ENCODE results near the gene TMTC1. TPM values are rescaled to one million over a fixed set of nuclear protein-coding genes. Genes with fewer than 3 reads are reported as not detected.

TMTC1 gene
- total RNA-seq, 1 donor from 2014 or later, result 1.4 TPM

DNA sequence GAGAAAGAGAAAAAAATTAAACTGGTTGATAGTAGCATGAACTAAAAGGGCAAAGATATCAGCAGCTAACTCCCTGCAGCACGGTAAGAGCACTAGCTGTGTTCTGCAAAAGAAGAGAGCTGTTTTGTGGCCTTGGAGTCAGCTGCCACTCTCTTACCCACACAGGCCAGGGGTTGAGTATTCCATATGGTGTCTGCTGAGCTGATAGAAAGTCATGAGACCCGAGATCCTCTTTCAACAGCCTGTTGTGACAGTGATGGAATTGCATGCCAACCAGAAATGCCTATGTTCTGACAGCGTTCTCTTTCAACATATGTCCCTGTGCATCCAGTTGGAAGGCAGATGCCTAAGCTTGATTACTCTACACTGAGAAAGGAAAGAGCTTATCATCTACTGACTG, 39.9 kb downstream of the TMTC1 start:
- intact Hi-C loops (cut with micrococcal nuclease), result no loop called here
- no peak overlapping the region for H3K4me3 Mint-ChIP-seq (ENCODE audit: low read depth)
- no peaks in the 10 kb centered on the region for H3K9me3 Mint-ChIP-seq
- H3K27me3 Mint-ChIP-seq (ENCODE audit: low read depth), result no peaks in the 10 kb centered on the region
- H3K27ac Mint-ChIP-seq, result no peak overlapping the region
- H3K36me3 Mint-ChIP-seq (ENCODE audit: low read depth), result no peaks in the 10 kb centered on the region
- no peaks in the 10 kb centered on the region for H3K4me1 Mint-ChIP-seq (ENCODE audit: low read depth)
- DNase-seq (ENCODE audit: low spot score), result no peak

DNA sequence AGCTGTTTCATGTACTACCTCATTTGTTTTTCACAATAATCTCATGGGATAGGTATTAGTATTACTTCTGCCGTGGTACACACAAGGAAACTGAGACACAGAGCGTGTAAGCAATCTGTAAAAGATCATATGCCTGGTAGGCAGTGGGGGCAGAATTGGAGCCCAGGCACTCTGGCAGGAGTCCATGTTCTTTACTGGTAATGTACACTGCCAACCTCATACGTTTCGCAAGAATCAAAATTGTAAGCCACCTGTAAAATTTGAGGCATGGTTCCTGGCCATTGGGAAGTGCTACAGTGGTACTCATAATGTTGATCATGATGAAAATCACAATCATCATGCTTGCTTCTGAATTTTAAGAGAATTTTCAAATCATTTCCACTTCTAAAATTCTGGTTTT, 40.7 kb downstream of the TMTC1 start:
- H3K27me3 Mint-ChIP-seq (ENCODE audit: low read depth), result no peaks in the 10 kb centered on the region
- no peak overlapping the region for H3K4me3 Mint-ChIP-seq (ENCODE audit: low read depth)
- intact Hi-C loops (cut with micrococcal nuclease), result no loop called here
- no peaks in the 10 kb centered on the region for H3K4me1 Mint-ChIP-seq (ENCODE audit: low read depth)
- DNase-seq (ENCODE audit: low spot score), result no peak
- H3K27ac Mint-ChIP-seq, result no peak overlapping the region
- no peaks in the 10 kb centered on the region for H3K9me3 Mint-ChIP-seq
- H3K36me3 Mint-ChIP-seq (ENCODE audit: low read depth), result no peaks in the 10 kb centered on the region

DNA sequence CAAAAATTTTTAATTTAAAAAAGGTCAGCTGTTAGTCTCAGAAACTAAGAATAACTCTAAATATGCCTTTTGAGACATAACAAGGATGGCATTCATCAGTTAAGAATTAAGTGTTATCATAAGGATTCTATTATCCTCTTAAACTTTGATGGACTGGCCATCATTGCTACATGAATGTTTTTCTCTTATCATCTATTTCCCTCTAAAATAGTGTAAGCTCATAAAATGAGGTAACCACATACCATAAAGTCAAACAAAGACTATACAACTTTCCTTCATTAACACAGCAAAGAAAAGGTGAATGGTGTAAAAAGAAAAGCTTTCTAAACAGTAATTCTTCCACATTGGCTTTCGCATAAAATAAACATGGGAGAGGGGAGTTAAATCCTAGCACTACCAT, 41.1 kb downstream of the TMTC1 start:
- Mint-ChIP-seq H3K9me3 (no peaks in the 10 kb centered on the region), H3K27ac (no peak overlapping the region), H3K4me1 (ENCODE audit: low read depth) (no peaks in the 10 kb centered on the region), H3K4me3 (ENCODE audit: low read depth) (no peak overlapping the region), H3K36me3 (ENCODE audit: low read depth) (no peaks in the 10 kb centered on the region), H3K27me3 (ENCODE audit: low read depth) (no peaks in the 10 kb centered on the region)
- no peak for DNase-seq (ENCODE audit: low spot score)
- intact Hi-C loops (cut with micrococcal nuclease), result no loop called here

DNA sequence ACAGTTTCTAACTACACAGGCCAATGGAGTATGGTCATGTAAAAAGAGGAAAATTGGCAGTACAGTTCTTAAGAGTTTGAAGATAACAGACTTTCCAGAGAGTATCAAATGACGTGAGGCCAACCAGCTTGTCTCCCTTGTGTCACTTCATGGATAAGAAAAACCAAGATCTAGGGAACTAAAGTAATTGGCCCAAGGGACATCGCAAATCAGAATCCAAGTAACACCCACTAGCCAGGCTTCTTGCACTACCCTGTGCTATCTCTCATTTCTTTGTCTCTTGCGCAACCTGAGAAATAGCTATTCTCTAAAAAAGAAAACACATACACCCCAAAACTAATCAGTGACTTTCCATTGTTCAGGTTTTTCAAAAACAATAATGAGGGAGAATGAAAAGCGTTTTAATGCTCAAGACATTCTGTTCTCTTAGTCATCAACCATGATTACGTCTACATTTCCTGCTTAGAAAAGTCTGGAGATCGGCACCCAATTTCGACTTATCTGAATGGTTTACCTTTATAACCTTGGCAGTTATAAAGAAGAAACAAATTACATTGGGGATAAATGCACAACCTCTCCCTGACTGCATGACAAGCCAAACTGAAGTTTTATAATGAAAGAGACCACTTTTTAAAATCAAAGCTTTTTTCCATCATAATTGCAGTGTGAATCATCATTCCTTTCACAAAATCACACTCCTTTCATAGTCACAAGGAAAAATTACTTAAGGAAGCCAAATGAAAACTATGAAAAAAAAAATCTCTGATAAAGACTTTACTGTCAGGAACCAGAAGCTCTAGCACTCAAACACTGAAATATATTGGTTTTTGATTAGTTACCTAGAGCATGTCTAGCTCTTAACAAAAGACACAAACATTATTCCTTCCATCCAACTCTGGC, 42.1 kb downstream of the TMTC1 start:
- intact Hi-C loops (cut with micrococcal nuclease), result no loop called here
- no peaks in the 10 kb centered on the region for H3K36me3 Mint-ChIP-seq (ENCODE audit: low read depth)
- no peak overlapping the region for H3K4me3 Mint-ChIP-seq (ENCODE audit: low read depth)
- no peaks in the 10 kb centered on the region for H3K27me3 Mint-ChIP-seq (ENCODE audit: low read depth)
- H3K9me3 Mint-ChIP-seq, result no peaks in the 10 kb centered on the region
- no peaks in the 10 kb centered on the region for H3K4me1 Mint-ChIP-seq (ENCODE audit: low read depth)
- no peak for DNase-seq (ENCODE audit: low spot score)
- H3K27ac Mint-ChIP-seq, result no peak overlapping the region

GRCh38 chr12:29739279-29739991, 44.3 kb downstream of the TMTC1 start:
- Mint-ChIP-seq H3K27me3 (ENCODE audit: low read depth) (no peaks in the 10 kb centered on the region), H3K36me3 (ENCODE audit: low read depth) (no peaks in the 10 kb centered on the region), H3K4me3 (ENCODE audit: low read depth) (no peak overlapping the region), H3K4me1 (ENCODE audit: low read depth) (no peaks in the 10 kb centered on the region), H3K27ac (no peak overlapping the region), H3K9me3 (no peaks in the 10 kb centered on the region)
- DNase-seq (ENCODE audit: low spot score), result no peak
- intact Hi-C loops (cut with micrococcal nuclease), result no loop called here

DNA sequence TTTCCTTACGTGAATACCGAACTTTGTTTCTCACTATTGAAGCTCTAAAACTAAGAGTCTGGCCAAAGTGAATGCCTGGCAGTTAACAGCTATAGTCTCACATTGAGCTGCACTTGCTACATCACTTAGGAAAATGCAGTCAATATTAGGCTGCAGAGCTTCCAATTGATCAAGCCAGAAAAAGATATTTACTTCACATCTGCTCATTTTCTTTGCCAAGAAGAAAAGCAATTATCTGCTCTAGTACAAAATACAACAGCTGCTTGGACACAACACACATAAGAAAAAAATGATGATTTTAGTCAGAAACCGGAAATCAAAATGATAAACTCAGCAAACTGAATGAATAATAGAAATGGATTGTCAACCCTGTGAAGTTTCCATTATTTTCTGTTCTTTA, 45.4 kb downstream of the TMTC1 start:
- no peaks in the 10 kb centered on the region for H3K4me1 Mint-ChIP-seq (ENCODE audit: low read depth)
- DNase-seq (ENCODE audit: low spot score), result no peak
- H3K27ac Mint-ChIP-seq, result no peak overlapping the region
- H3K27me3 Mint-ChIP-seq (ENCODE audit: low read depth), result no peaks in the 10 kb centered on the region
- H3K36me3 Mint-ChIP-seq (ENCODE audit: low read depth), result no peaks in the 10 kb centered on the region
- no peak overlapping the region for H3K4me3 Mint-ChIP-seq (ENCODE audit: low read depth)
- intact Hi-C loops (cut with micrococcal nuclease), result no loop called here
- H3K9me3 Mint-ChIP-seq, result no peaks in the 10 kb centered on the region

DNA sequence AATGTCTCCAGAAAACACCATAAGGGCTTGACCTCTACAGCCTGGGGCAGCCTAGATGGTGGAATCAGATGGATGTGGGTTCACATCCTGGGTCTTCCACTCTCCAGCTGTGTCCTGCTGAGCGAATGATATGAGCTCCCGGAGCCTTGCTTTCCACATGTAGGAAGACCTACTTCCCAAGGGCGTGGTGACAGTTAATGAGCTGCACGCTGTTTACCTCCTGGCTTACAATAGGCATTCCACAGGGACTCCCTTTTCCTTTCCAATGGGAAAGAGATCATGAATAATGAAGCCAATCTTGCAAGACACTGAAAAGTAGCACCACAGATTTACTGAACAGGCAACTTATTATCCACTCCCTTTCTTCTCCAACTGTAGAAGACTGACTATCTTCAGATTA, 46.1 kb downstream of the TMTC1 start:
- Mint-ChIP-seq H3K4me3 (ENCODE audit: low read depth) (no peak overlapping the region), H3K4me1 (ENCODE audit: low read depth) (no peaks in the 10 kb centered on the region), H3K27me3 (ENCODE audit: low read depth) (no peaks in the 10 kb centered on the region), H3K27ac (no peak overlapping the region), H3K9me3 (no peaks in the 10 kb centered on the region), H3K36me3 (ENCODE audit: low read depth) (no peaks in the 10 kb centered on the region)
- DNase-seq (ENCODE audit: low spot score), result no peak
- intact Hi-C loops (cut with micrococcal nuclease), result no loop called here

DNA sequence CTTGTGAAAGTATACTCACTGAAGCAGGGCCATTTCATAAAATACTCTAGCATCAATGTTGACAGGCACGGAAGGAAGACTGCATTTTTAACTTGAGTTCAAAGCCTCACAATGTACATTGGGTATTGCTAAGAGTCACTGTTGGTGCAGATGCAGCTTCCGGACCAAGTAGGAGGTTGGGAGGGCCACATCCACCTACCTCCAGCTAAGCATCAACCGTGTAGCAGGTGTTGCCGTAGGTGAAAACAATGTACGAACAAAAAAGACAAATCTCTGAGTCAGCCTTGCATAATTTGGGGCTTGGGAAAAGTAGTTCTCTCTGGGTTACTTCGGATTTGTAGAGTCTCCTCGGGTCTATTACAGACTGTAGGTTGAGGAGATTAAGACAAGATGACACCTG, 48.1 kb downstream of the TMTC1 start:
- H3K27ac Mint-ChIP-seq, result no peak overlapping the region
- no peaks in the 10 kb centered on the region for H3K4me1 Mint-ChIP-seq (ENCODE audit: low read depth)
- no peak overlapping the region for H3K4me3 Mint-ChIP-seq (ENCODE audit: low read depth)
- intact Hi-C loops (cut with micrococcal nuclease), result no loop called here
- no peaks in the 10 kb centered on the region for H3K36me3 Mint-ChIP-seq (ENCODE audit: low read depth)
- no peaks in the 10 kb centered on the region for H3K9me3 Mint-ChIP-seq
- DNase-seq (ENCODE audit: low spot score), result no peak
- H3K27me3 Mint-ChIP-seq (ENCODE audit: low read depth), result no peaks in the 10 kb centered on the region

DNA sequence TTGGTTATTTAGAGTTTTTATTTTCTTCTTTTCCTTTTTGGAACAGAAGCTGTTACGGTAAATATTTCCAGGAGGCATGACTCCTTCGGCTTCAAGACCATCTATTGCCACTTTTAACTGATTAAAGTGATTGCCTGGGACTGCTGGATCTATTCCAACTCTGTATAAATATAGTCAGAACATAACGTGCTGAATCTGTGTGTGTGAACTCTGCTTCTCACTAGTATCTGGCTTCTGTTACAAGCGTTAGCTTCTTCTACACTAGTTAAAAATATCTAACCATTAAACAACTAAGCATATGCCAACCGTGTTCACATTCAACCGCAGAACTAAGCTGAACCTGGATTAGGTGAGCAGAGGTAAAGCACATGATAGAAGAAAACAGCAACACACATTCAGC, 49.0 kb downstream of the TMTC1 start:
- intact Hi-C loops (cut with micrococcal nuclease), result no loop called here
- no peak for DNase-seq (ENCODE audit: low spot score)
- H3K27ac Mint-ChIP-seq, result no peak overlapping the region
- no peaks in the 10 kb centered on the region for H3K27me3 Mint-ChIP-seq (ENCODE audit: low read depth)
- no peaks in the 10 kb centered on the region for H3K36me3 Mint-ChIP-seq (ENCODE audit: low read depth)
- no peaks in the 10 kb centered on the region for H3K9me3 Mint-ChIP-seq
- H3K4me3 Mint-ChIP-seq (ENCODE audit: low read depth), result no peak overlapping the region
- no peaks in the 10 kb centered on the region for H3K4me1 Mint-ChIP-seq (ENCODE audit: low read depth)

GRCh38 chr12:29734305-29734704, 49.4 kb downstream of the TMTC1 start:
- H3K4me3 Mint-ChIP-seq (ENCODE audit: low read depth), result no peak overlapping the region
- no peak overlapping the region for H3K27ac Mint-ChIP-seq
- DNase-seq (ENCODE audit: low spot score), result no peak
- H3K4me1 Mint-ChIP-seq (ENCODE audit: low read depth), result no peaks in the 10 kb centered on the region
- H3K9me3 Mint-ChIP-seq, result no peaks in the 10 kb centered on the region
- no peaks in the 10 kb centered on the region for H3K27me3 Mint-ChIP-seq (ENCODE audit: low read depth)
- H3K36me3 Mint-ChIP-seq (ENCODE audit: low read depth), result no peaks in the 10 kb centered on the region
- intact Hi-C loops (cut with micrococcal nuclease), result no loop called here

- Mint-ChIP-seq H3K27ac (no peak overlapping the region), H3K36me3 (ENCODE audit: low read depth) (no peaks in the 10 kb centered on the region), H3K4me3 (ENCODE audit: low read depth) (no peak overlapping the region), H3K9me3 (no peaks in the 10 kb centered on the region), H3K27me3 (ENCODE audit: low read depth) (no peaks in the 10 kb centered on the region), H3K4me1 (ENCODE audit: low read depth) (no peaks in the 10 kb centered on the region)
- no peak for DNase-seq (ENCODE audit: low spot score)
- intact Hi-C loops (cut with micrococcal nuclease), result no loop called here
These were observed 50.2 kb downstream of the TMTC1 start for GRCh38 chr12:29733501-29733900.

DNA sequence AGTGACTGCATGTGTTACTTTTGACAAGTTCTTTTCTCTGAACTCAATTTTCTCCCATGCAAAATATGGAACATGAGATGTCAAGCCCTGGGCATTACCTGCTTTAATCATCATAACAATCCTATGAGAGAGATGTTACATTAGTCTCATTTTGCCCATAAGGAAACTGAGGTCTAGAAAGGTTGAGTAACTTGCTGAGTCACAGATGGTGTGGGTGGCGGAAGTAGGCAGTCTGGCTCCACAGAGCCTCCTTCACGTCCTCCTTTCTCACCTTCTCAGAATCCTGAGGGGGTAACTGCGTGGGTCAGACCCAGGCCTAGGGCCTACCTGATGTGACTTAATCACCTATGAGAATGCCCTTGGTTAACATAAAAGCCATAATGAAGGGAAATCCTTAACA, 50.7 kb downstream of the TMTC1 start:
- Mint-ChIP-seq H3K27me3 (ENCODE audit: low read depth) (no peaks in the 10 kb centered on the region), H3K36me3 (ENCODE audit: low read depth) (no peaks in the 10 kb centered on the region), H3K27ac (no peak overlapping the region), H3K4me1 (ENCODE audit: low read depth) (no peaks in the 10 kb centered on the region), H3K9me3 (no peaks in the 10 kb centered on the region), H3K4me3 (ENCODE audit: low read depth) (no peak overlapping the region)
- no peak for DNase-seq (ENCODE audit: low spot score)
- intact Hi-C loops (cut with micrococcal nuclease), result no loop called here

DNA sequence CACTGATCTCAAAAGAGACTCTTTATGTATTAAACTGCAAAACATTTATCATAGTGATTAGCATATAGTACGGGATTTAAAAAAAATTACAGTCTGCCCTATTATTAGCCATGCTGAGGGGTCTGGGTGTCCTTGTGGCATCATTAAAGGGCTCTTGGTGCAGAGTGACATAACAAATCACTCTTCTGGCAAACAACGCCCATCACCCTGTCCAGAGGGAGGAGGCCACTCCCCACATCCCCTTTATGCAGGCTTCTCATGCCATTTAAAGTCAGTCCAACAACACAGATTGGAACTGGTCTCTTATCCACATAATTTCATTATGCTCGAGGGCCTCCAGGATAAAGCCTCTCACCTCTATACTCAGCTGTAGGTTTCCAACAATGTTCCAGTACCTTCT, 51.1 kb downstream of the TMTC1 start:
- Mint-ChIP-seq H3K9me3 (no peaks in the 10 kb centered on the region), H3K27ac (no peak overlapping the region), H3K36me3 (ENCODE audit: low read depth) (no peaks in the 10 kb centered on the region), H3K27me3 (ENCODE audit: low read depth) (no peaks in the 10 kb centered on the region), H3K4me3 (ENCODE audit: low read depth) (no peak overlapping the region), H3K4me1 (ENCODE audit: low read depth) (no peaks in the 10 kb centered on the region)
- intact Hi-C loops (cut with micrococcal nuclease), result no loop called here
- DNase-seq (ENCODE audit: low spot score), result no peak

Measured in activated T-helper 2 cell treated with anti-CD3 and anti-CD28 coated beads, Interferon-gamma antibody, Interleukin-2, Interleukin-4, amounts not matched to agents 10 μg/mL and 5 μg/mL and 100 μg/mL, durations not matched to agents 14 hours and 24 hours and 36 hours (primary cell).